Measurements from ENCODE around the gene CCNYL1.

Gene CCNYL1

DNA sequence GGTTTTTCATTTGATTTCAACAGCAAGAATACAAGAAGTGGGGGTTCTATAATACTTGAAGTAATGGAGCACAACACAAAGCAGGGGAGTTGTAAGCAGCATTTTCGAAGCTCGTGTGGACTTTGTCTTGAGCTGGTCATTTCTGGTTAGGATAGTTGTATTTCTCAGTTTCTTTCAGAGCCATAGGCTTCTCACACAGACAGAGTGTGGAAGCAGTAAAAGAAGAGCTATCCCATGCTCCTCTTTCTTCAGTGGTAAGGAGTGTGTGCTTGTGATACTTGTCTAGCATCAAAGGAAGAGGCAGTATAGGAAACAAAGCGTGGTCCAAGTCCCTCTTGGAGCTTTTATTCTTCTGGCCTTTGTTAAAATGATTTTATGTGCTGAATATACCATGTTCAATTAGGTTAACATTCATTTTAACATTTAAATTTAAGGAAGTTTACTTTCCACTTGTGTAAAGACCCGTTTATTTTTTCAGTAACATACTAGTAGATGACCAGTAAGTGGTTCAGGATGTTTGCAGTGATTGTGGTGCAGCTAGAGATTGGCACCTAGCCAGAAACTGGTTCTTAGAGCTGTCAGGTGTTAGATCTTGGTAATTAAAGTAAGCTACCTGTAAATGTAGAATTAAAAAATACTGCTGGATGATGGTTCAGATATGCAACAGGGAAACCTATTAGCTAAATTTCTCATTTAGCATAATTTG is 14.6 kb downstream of the CCNYL1 start:
- no peak overlapping the region for H3K4me3 ChIP-seq (ENCODE audit: control insufficient read depth, low read depth, low read length)
- DNase-seq (ENCODE audit: low read depth) = no peak
- TF ChIP-seq CTCF (conservative IDR thresholded peaks at IDR 0.05; ENCODE audit: control insufficient read depth, insufficient read depth, low read depth, low read length) = no peak

DNA sequence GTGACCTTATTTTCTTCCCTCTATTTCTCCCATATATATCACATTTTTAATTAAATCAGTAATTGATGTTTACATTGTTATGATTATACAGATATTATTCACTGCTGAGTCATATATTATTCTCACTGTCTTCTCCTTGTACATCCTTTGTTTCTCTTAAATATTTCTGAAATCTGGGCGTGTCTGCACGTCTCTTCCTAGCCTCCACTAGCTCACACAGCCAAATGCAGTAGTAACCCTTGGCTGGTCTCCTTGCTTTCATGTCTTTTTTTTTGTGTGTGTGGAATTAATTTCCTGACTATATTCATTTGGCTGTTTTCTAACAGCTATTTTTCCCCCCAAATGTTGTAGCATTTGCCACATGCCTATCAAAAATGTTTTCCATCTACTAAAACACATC is 15.8 kb downstream of the CCNYL1 start:
- no peak for TF ChIP-seq CTCF (conservative IDR thresholded peaks at IDR 0.05; ENCODE audit: control insufficient read depth, insufficient read depth, low read depth, low read length)
- DNase-seq (ENCODE audit: low read depth) = peak; percentile 49
- H3K4me3 ChIP-seq (ENCODE audit: control insufficient read depth, low read depth, low read length) = no peak overlapping the region

- TF ChIP-seq CTCF (conservative IDR thresholded peaks at IDR 0.05; ENCODE audit: control insufficient read depth, insufficient read depth, low read depth, low read length) = no peak
- no peak for DNase-seq (ENCODE audit: low read depth)
- no peak overlapping the region for H3K4me3 ChIP-seq (ENCODE audit: control insufficient read depth, low read depth, low read length)
Observed at GRCh38 chr2:207729465-207729998, 18.1 kb downstream of the CCNYL1 start.

DNA sequence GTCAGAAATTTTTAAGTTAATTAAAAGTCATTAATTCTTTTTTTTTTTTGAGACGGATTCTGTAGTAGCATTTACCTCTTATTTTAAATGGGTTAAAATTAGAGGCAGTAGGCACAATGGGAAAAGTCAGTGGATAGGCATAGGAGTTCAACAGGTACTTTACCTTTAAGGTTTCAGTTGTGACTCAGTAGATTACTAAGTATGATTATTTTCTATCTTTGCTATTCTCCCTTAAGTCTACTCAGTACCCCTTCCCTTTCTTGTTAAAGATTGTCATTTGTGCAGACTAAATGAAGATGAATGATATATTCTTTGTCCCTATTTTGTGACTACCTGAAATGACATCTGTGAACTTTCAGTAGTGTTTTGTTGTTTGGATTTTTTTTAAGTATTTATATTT is 19.7 kb downstream of the CCNYL1 start:
- H3K4me3 ChIP-seq (ENCODE audit: control insufficient read depth, low read depth, low read length) = no peak overlapping the region
- TF ChIP-seq CTCF (conservative IDR thresholded peaks at IDR 0.05; ENCODE audit: control insufficient read depth, insufficient read depth, low read depth, low read length) = no peak
- no peak for DNase-seq (ENCODE audit: low read depth)

GRCh38 chr2:207733597-207734240 is 22.3 kb downstream of the CCNYL1 start:
- TF ChIP-seq CTCF (conservative IDR thresholded peaks at IDR 0.05; ENCODE audit: control insufficient read depth, insufficient read depth, low read depth, low read length) = no peak
- no peak overlapping the region for H3K4me3 ChIP-seq (ENCODE audit: control insufficient read depth, low read depth, low read length)
- DNase-seq (ENCODE audit: low read depth) = no peak

DNA sequence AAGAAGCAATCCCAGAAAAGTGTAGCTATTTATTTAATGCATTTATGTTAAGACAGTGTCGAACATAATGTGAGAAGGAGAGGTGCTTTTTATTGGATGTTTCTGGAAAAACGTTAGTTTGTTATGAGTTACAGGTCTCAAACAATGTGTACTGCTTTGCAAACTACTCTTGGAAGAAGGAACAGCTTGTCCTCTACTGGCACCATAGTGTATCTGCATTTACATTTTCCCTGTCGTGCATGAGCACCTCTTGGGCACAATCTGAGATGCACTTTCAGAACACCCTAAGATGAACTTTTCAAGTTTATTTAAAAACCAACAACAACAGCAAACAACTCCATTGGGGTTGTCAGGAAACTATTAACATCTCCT is 22.8 kb downstream of the CCNYL1 start:
- peak; percentile 56 for DNase-seq (ENCODE audit: low read depth)
- no peak overlapping the region for H3K4me3 ChIP-seq (ENCODE audit: control insufficient read depth, low read depth, low read length)
- peak; percentile 54 for TF ChIP-seq CTCF (conservative IDR thresholded peaks at IDR 0.05; ENCODE audit: control insufficient read depth, insufficient read depth, low read depth, low read length)
